GM18505 (cell line): Measurements from ENCODE around the gene ARFGAP2.
"Not testable (repeated sequence)": the region's sequence is repeated elsewhere in the genome, so short reads cannot be mapped to it uniquely, and the experiment has no call there.

Experiments
- ATAC-seq: cut with Tn5 transposase; IDR thresholded peaks from one replicate; pipeline ENCODE4 v1.9.1; 2021; ENCODE audit not compliant: unreplicated experiment
- POLR2A ChIP-seq: IDR thresholded peaks from 4 replicates; pipeline ENCODE4 v1.6.1; 2011; ENCODE audit warnings: borderline replicate concordance; ENCODE audit not compliant: insufficient read depth, insufficient read length; ENCODE audit errors: extremely low read depth

ARFGAP2 gene

GRCh38 chr11:47204637-47204989, 27.9 kb upstream of the ARFGAP2 start:
- ATAC-seq = no peak
- TF ChIP-seq POLR2A = no peak

GRCh38 chr11:47202576-47202975, 25.9 kb upstream of the ARFGAP2 start:
- ATAC-seq = no peak
- no peak for TF ChIP-seq POLR2A

- no peak for ATAC-seq
- TF ChIP-seq POLR2A = no peak
Observed at GRCh38 chr11:47201015-47201414, 24.3 kb upstream of the ARFGAP2 start.

GRCh38 chr11:47198161-47198560, 21.5 kb upstream of the ARFGAP2 start:
- ATAC-seq = not testable (repeated sequence)

DNA sequence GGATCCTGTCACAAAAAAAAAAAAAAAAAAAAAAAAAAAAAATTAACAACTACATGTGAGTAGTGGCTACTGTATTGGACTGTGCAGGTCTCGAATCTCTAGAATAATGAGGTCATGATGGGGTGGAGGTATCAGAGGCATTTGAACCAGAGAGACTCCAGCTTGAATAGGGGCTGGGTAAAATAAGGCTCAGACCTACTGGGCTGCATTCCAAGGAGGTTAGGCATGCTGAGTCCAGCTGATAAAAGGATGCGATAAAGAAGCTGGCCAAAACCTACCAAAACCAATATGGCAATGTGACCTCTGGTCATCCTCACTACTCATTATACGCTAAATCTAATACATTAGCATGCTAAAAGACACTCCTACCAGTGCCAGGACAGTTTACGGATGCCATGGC, 15.4 kb upstream of the ARFGAP2 start:
- TF ChIP-seq POLR2A = no peak
- ATAC-seq = no peak

- ATAC-seq = not testable (repeated sequence)
Observed at GRCh38 chr11:47191137-47191536, 14.5 kb upstream of the ARFGAP2 start.

DNA sequence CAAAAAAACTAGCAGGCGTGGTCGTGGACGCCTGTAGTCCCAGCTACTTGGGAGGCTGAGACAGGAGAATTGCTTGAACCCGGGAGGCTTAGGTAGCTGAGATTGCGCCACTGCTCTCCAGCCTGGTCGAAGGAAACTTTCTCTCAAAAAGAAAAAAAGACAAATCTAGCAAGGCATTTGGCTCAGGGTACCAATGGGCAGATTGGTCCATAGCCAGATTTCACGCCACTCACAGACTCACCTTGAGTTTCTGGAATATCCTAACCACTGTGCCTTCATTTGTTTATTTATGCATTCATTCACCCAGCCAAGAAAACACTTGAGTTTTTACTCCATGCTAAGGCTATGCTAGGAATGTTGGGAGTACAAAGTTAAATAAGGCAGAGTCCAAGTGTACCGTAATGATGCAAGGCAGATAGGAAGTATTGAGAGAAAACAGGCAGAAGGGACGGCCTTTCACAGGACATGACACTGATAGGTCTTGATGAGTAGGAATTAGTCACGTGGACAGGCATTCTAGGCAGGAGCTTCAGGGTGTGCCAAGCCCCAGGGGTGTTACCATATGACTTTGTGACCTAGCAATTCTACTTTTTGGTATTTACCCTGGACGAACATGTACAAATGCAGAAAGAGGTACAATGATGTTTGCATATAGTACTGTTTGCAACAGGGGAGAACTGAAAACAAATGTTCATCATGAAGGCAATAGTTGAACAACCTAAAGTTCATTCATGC, 12.6 kb upstream of the ARFGAP2 start:
- ATAC-seq = no peak
- TF ChIP-seq POLR2A = no peak

DNA sequence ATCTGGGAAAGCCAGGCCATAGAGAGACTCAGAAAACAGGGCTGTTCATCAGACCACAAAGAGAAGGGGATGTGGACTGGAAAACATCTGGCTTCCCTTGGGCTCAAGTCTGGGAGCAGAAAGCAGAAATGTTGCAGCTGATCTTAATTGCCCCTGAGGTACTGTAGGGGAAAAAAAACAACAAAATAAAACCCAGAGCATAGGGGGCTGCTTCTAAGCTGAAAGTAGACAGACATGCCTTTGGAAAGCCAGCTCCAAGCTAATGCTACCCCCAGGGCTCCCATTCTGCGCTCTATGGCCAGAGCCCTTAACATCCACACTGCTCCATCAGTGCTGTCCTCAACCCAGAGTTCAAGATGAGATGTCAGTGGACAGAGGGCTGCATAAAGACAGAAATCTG, 11.6 kb upstream of the ARFGAP2 start:
- no peak for ATAC-seq

GRCh38 chr11:47187723-47188122, 11.0 kb upstream of the ARFGAP2 start:
- no peak for ATAC-seq
- no peak for TF ChIP-seq POLR2A

More for the DNA sequence above, 11.6 kb upstream of the ARFGAP2 start:
- TF ChIP-seq POLR2A = no peak

GRCh38 chr11:47186700-47187695, 10.3 kb upstream of the ARFGAP2 start:
- ATAC-seq = no peak

DNA sequence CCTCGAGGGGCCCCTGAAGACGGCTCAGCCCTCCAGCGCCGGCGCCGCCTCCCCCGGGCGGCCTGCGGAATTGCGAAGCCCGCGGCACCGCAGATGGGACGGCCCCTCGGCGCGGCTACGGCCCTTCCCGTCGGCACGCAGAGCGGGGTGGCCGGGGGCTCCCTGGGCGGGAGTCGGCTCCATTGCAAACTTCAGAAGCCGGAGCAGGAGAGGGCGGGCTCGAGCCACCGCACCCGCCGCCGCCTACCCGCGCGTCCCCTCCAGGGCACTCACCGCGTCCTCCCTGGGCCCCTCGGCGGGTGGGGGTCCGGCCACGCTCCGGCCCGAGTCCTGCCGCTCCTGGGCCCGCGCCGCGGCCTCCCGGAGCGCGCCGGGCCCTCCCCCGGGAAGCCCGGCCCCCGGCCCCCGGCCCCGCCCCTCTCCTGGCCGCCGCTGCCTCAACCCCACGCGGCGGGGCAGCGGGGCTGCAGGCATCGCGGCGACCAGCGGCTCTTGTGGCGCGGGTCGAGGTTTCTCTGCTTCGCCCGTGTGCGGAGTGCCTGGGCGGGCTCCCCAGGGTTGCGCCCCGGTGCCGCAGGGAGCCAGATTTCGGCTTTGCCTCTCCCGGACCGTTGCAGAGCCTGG, 9.5 kb upstream of the ARFGAP2 start, which contains the start of gene PACSIN3:
Gene PACSIN3, minus strand, starts transcription at position 359 of the 624 bp plus-strand sequence. CDS start 3,707 bp downstream, outside the sequence.
- TF ChIP-seq POLR2A = no peak
- peak; percentile 49 for ATAC-seq

More at GRCh38 chr11:47186700-47187695, 10.3 kb upstream of the ARFGAP2 start:
- TF ChIP-seq POLR2A = no peak

DNA sequence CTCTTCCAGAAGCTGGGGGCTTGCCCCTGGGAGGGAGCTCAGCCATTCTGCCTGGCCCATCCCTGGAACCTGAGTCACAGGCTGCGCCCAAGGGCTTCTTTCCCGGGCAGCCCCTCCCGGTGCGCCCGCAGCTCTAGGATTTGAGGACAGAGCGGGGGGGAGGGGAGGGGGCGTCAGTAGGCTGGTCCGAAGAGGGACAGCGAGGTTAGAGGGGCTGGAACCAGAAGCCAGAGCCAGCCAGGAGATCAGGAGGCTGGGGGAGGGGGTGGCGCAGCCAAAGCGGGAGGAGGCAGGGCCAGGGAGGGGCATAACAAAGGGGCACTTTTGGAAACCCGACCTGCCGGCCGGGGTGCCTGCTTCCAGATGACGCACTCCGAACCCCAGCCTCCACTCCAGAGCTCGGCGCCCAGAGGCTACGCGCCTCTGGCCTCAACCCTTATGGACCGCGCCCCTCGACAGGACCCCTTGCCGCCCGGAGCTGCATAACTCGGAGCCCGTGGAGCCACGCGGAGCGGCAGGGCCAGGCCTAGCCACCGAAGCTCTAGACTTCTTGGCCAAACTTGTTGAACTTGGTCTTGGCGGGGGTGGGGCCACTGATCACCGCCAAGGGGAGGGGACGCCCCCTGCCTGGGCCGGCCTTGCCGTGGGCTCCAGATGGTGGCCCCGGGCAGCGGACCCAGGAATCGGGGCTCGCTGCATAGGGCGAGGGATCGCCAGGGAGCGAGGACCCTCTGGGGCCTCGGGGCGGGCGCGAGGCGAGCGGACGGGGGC, 8.8 kb upstream of the ARFGAP2 start:
- TF ChIP-seq POLR2A = no peak
- ATAC-seq = no peak
